PC-9 (cell line): ENCODE measurements around the gene KISS1R. TPM values are rescaled to one million over a fixed set of nuclear protein-coding genes. Genes with fewer than 3 reads are reported as not detected.

Experiments used
- BruUV-seq: library from RNA; stranded (reverse); fragments of 400-500 nt; replicated peaks from 2 replicates; lab custom pipeline; 2021; lab: Mats Ljungman, UMichigan
- CTCF ChIA-PET: fragments of 300-600 bp; sonication (Branson Sonifier 250); formaldehyde crosslinking; loops from one replicate; lab custom pipeline; 2022; ENCODE audit warnings: antibody characterized with exemption; lab: Charles Lee
- POLR2A ChIA-PET: fragments of 300-600 bp; sonication (Branson Sonifier 250); formaldehyde crosslinking; loops from one replicate; lab custom pipeline; 2022; ENCODE audit warnings: antibody characterized with exemption; ENCODE audit not compliant: unreplicated experiment; lab: Charles Lee
- DNase-seq, 2 experiments: peaks; one replicate each; pipeline versions ENCODE4 v3.0.0 to v3.0.0-alpha.2; 2015 to 2022; ENCODE audit warnings: mixed read lengths in 1 of 2
- H2AFZ ChIP-seq: fragments of 200-600 bp; sonication (generic); 2 replicates; pipeline ENCODE4 v1.8.1; 2017; ENCODE audit warnings: antibody characterized with exemption
- H3F3A ChIP-seq: fragments of 200-600 bp; sonication (generic); 2 replicates; pipeline ENCODE4 v1.8.1; 2017; ENCODE audit warnings: antibody characterized with exemption, mild to moderate bottlenecking, low read depth; ENCODE audit not compliant: insufficient read depth
- H3K27ac ChIP-seq: fragments of 200-600 bp; sonication (generic); 2 replicates; pipeline ENCODE4 v1.6.1; 2016; ENCODE audit warnings: mixed run types
- H3K27me3 ChIP-seq: fragments of 200-600 bp; sonication (generic); 2 replicates; pipeline ENCODE4 v1.6.1; 2016; ENCODE audit warnings: low read depth, mixed run types; ENCODE audit not compliant: insufficient read depth
- H3K36me3 ChIP-seq: fragments of 200-600 bp; sonication (generic); 2 replicates; pipeline ENCODE4 v1.6.1; 2016; ENCODE audit warnings: low read depth, mixed run types
- H3K4me1 ChIP-seq: fragments of 200-600 bp; sonication (generic); replicated peaks from 2 replicates; pipeline ENCODE4 v1.6.1; 2016; ENCODE audit warnings: mixed run types; ENCODE audit not compliant: insufficient read depth
- H3K4me2 ChIP-seq: fragments of 200-600 bp; sonication (generic); 2 replicates; pipeline ENCODE4 v1.6.1; 2017; ENCODE audit warnings: mixed run types
- H3K4me3 ChIP-seq: fragments of 200-600 bp; sonication (generic); 2 replicates; pipeline ENCODE4 v1.6.1; 2016; ENCODE audit warnings: mixed run types
- H3K79me2 ChIP-seq: fragments of 200-600 bp; sonication (generic); 2 replicates; pipeline ENCODE4 v1.6.1; 2017; ENCODE audit warnings: low read depth, mixed run types
- H3K9me2 ChIP-seq: fragments of 200-600 bp; sonication (generic); 2 replicates; pipeline ENCODE4 v1.8.1; 2017; ENCODE audit warnings: mild to moderate bottlenecking; ENCODE audit not compliant: insufficient read depth
- H3K9me3 ChIP-seq: fragments of 200-600 bp; sonication (generic); 2 replicates; pipeline ENCODE4 v1.8.1; 2016; ENCODE audit warnings: low read depth; ENCODE audit not compliant: insufficient read depth
- H4K20me1 ChIP-seq: fragments of 200-600 bp; sonication (generic); 2 replicates; pipeline ENCODE4 v1.8.1; 2017; ENCODE audit not compliant: insufficient read depth
- EZH2 ChIP-seq: fragments of 200-600 bp; sonication (generic); IDR thresholded peaks from 2 replicates; pipeline ENCODE4 v1.8.0; 2017; ENCODE audit warnings: antibody characterized with exemption, low read depth
- intact Hi-C: fragments of 100-400 bp; cut with micrococcal nuclease; formaldehyde crosslinking; loops from one replicate; pipeline ENCODE4 v1.10.0; 2022; ENCODE audit not compliant: unreplicated experiment
- total RNA-seq: library from RNA; stranded (reverse); gene quantifications from 2 replicates; pipeline ENCODE4 v1.2.3, GENCODE V29; 2021
- TF ChIP-seq, protein P1 (sequence below): fragments of 200-600 bp; sonication (generic); conservative IDR thresholded peaks from 2 replicates; pipeline ENCODE4 v1.6.1; 2017; ENCODE audit warnings: mixed run types, antibody characterized with exemption, mild to moderate bottlenecking, moderate library complexity

KISS1R gene
- total RNA-seq, 1 experiment from 2014 or later = not detected

DNA sequence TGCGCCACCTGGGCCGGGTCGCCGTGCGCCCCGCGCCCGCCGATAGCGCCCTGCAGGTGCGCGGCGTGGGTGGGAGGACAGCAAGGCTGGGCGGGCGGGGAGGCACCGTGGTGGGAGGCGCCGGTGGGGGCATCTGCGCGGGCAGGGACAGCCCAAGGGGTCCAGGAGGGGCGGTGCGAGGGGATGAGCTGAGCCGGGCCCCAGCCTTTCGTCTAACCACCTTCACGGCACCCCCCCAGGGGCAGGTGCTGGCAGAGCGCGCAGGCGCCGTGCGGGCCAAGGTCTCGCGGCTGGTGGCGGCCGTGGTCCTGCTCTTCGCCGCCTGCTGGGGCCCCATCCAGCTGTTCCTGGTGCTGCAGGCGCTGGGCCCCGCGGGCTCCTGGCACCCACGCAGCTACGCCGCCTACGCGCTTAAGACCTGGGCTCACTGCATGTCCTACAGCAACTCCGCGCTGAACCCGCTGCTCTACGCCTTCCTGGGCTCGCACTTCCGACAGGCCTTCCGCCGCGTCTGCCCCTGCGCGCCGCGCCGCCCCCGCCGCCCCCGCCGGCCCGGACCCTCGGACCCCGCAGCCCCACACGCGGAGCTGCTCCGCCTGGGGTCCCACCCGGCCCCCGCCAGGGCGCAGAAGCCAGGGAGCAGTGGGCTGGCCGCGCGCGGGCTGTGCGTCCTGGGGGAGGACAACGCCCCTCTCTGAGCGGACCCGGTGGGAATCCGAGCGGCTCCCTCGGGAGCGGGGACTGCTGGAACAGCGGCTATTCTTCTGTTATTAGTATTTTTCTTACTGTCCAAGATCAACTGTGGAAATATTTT, 3.1 kb downstream of the KISS1R start:
- Histone ChIP-seq H3K9me2 (no peaks in the 10 kb centered on the region), H3K4me3 (peak overlapping the region; percentile 55), H3K9me3 (no peaks in the 10 kb centered on the region), H3K27me3 (peaks cover 21% of the 10 kb centered on the region), H3F3A (peaks cover 18% of the 10 kb centered on the region; the same call in 1 of the 2 replicates), H3K4me1 (no peaks in the 10 kb centered on the region; the same call in 1 of the 2 replicates), H3K27ac (no peak overlapping the region), H3K4me2 (peak overlapping the region; percentile 86), H3K36me3 (no peaks in the 10 kb centered on the region), H4K20me1 (no peaks in the 10 kb centered on the region), H2AFZ (peak overlapping the region; percentile 68; the same call in 1 of the 2 replicates), H3K79me2 (no peaks in the 10 kb centered on the region)
- TF ChIP-seq, protein P1, sequence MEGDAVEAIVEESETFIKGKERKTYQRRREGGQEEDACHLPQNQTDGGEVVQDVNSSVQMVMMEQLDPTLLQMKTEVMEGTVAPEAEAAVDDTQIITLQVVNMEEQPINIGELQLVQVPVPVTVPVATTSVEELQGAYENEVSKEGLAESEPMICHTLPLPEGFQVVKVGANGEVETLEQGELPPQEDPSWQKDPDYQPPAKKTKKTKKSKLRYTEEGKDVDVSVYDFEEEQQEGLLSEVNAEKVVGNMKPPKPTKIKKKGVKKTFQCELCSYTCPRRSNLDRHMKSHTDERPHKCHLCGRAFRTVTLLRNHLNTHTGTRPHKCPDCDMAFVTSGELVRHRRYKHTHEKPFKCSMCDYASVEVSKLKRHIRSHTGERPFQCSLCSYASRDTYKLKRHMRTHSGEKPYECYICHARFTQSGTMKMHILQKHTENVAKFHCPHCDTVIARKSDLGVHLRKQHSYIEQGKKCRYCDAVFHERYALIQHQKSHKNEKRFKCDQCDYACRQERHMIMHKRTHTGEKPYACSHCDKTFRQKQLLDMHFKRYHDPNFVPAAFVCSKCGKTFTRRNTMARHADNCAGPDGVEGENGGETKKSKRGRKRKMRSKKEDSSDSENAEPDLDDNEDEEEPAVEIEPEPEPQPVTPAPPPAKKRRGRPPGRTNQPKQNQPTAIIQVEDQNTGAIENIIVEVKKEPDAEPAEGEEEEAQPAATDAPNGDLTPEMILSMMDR = no peak
- TF ChIP-seq EZH2 = no peak
- no TSS peak for BruUV-seq
- ChIA-PET CTCF (no interaction called here), POLR2A (no interaction called here)
- DNase-seq = peak in 1 of 2 experiments; percentile 59
- intact Hi-C loops = loop anchor here (10.0 kb wide), 2 partner anchors 255 to 345 kb away; partner anchors contain the start of genes BSG and RNF126

DNA sequence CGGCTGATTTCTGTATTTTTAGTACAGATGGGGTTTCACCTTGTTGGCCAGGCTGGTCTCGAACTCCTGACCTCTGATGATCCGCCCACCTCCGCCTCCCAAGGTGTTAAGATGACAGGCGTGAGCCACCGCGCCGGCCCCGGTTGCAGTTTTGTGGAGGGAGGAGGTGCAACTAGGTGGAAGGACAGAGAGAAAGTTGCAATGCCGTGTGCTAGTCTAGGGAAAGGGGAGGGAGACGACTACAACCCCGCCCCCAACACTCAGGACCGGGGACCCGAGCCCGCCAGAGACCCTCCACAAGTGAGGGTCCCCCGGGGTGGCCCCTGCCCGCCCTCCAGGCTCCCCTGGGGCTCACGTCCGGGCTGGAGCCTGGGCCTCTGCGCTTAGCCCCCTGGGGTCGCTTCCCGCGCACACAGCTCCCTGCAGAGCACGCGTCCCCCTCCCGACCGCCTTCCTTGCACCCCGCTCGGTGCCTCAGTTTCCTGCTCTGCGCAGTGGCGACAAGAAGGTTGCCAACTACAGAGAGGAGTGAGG, 7.5 kb downstream of the KISS1R start:
- no peak for TF ChIP-seq EZH2
- TF ChIP-seq, protein P1 = no peak
- H3K27me3 ChIP-seq = peaks cover 2% of the 10 kb centered on the region
- H3K4me3 ChIP-seq = peak overlapping the region; percentile 77
- H3K27ac ChIP-seq = no peak overlapping the region
- no peaks in the 10 kb centered on the region for H3K79me2 ChIP-seq
- POLR2A ChIA-PET = interaction anchor here (0.7 kb wide), 1 partner anchor 282 kb away, joined by 6 read pairs; no protein-coding TSS in a partner anchor
- no peaks in the 10 kb centered on the region for H3K9me2 ChIP-seq
- no TSS peak for BruUV-seq
- no peaks in the 10 kb centered on the region; the same call in 1 of the 2 replicates for H3K4me1 ChIP-seq
- intact Hi-C loops = loop anchor here (10.0 kb wide), 2 partner anchors 260 to 350 kb away; partner anchors contain the start of genes BSG and RNF126
- peak overlapping the region; percentile 79 for H2AFZ ChIP-seq
- no peaks in the 10 kb centered on the region for H3K9me3 ChIP-seq
- CTCF ChIA-PET = no interaction called here
- H3K36me3 ChIP-seq = no peaks in the 10 kb centered on the region
- peaks cover 14% of the 10 kb centered on the region; the same call in 1 of the 2 replicates for H3F3A ChIP-seq
- peak overlapping the region; percentile 76 for H3K4me2 ChIP-seq
- no peak for DNase-seq
- no peaks in the 10 kb centered on the region; the same call in 1 of the 2 replicates for H4K20me1 ChIP-seq

DNA sequence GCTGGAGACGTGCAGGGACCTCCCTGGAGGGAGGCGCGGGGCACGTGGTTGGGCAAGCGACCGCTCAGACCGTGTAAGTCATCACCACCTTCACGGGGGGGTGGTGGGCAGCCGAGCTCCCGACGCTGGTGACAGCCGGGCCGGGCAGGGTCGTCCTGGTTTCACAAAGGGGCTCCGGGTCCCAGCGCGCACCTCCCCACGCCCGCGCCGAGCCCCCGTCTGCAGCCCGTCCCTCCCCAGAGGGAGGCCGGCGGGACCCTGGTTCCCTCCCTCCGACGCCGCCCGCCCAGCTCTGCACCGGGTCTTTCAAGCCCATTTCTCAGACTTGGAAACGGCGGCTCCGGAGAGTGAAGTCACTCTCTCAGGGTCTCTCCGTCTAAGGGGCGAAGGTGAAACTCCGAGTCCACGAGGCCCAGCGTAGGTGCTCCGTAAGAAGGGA, 8.0 kb downstream of the KISS1R start:
- Histone ChIP-seq H3K36me3 (no peaks in the 10 kb centered on the region), H2AFZ (peak overlapping the region; percentile 79), H3K9me3 (no peaks in the 10 kb centered on the region), H3K4me1 (no peaks in the 10 kb centered on the region; the same call in 1 of the 2 replicates), H3K4me3 (peak overlapping the region; percentile 77), H3K9me2 (no peaks in the 10 kb centered on the region), H3K27me3 (no peaks in the 10 kb centered on the region; the same call in 1 of the 2 replicates), H4K20me1 (no peaks in the 10 kb centered on the region; the same call in 1 of the 2 replicates), H3K79me2 (no peaks in the 10 kb centered on the region), H3K4me2 (peak overlapping the region; percentile 76), H3F3A (peaks cover 14% of the 10 kb centered on the region; the same call in 1 of the 2 replicates), H3K27ac (no peak overlapping the region)
- intact Hi-C loops = loop anchor here (10.0 kb wide), 2 partner anchors 260 to 350 kb away; partner anchors contain the start of genes BSG and RNF126
- POLR2A ChIA-PET = no interaction called here
- no peak for DNase-seq
- no peak for TF ChIP-seq EZH2
- TF ChIP-seq, protein P1 = no peak
- no TSS peak for BruUV-seq
- CTCF ChIA-PET = no interaction called here
